WERI-Rb-1 (cell line): ENCODE data around the gene ACOXL.

Experiments used
- DNase-seq: peaks from one replicate; pipeline ENCODE4 v3.0.0-alpha.2; 2020
- H3K27ac ChIP-seq: fragments of 250-450 bp; sonication (Bioruptor Pico); 2 replicates; pipeline ENCODE4 v1.5.1; 2020; ENCODE audit warnings: mild to moderate bottlenecking, moderate library complexity
- H3K27me3 ChIP-seq: fragments of 250-450 bp; sonication (Bioruptor Pico); 2 replicates; pipeline ENCODE4 v1.5.1; 2021; ENCODE audit warnings: mild to moderate bottlenecking, low read depth, moderate library complexity; ENCODE audit not compliant: insufficient read depth, severe bottlenecking
- H3K36me3 ChIP-seq: fragments of 250-450 bp; sonication (Bioruptor Pico); 2 replicates; pipeline ENCODE4 v1.5.1; 2020; ENCODE audit warnings: mild to moderate bottlenecking, moderate library complexity
- H3K4me3 ChIP-seq: 2 replicates; pipeline ENCODE4 v1.5.1; 2011; ENCODE audit warnings: low read depth, mild to moderate bottlenecking, control low read depth, low read length
- H3K9me3 ChIP-seq: fragments of 250-450 bp; sonication (Bioruptor Pico); 2 replicates; pipeline ENCODE4 v1.5.1; 2021; ENCODE audit warnings: mild to moderate bottlenecking, moderate library complexity; ENCODE audit not compliant: severe bottlenecking
- TF ChIP-seq, protein P1 (sequence below): IDR thresholded peaks from 2 replicates; pipeline ENCODE4 v1.5.1; 2011; ENCODE audit warnings: low read depth, mild to moderate bottlenecking, control low read depth, inconsistent platforms, low read length

ACOXL gene

DNA sequence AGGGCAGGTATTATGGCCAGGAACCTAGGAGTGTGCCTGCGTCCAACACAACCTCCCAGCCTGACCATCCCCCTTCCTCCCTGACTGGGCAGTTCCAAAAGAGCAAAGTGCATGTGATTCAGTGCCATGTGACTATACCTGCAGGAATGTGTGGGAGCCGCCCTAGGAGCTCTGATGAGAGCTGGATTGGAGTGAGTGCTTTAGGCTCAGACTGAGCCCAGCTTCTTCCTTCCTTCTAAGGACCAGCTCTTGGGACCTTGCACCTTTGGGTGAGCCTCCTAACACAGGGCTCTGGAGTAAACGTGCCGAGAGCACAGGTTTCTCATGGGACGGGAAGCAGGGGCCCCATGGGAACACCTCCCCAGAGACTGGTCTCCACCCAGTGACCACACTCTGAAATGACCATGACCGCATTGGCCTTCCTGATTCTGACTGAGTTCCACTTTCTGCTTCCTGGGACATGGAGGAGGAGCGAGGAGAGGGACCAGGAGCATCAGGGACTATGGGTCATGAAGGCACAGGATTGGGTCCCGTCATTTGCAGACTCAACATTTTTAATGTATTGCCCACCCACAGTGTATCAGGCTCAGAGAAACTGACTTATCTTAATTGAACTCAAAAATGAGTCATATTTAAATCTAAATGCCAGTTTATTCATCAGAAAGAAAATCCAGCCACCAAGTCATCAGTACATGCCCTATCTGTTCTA, 300.5 kb downstream of the ACOXL start:
- peaks cover 82% of the 10 kb centered on the region for H3K27me3 ChIP-seq

DNA sequence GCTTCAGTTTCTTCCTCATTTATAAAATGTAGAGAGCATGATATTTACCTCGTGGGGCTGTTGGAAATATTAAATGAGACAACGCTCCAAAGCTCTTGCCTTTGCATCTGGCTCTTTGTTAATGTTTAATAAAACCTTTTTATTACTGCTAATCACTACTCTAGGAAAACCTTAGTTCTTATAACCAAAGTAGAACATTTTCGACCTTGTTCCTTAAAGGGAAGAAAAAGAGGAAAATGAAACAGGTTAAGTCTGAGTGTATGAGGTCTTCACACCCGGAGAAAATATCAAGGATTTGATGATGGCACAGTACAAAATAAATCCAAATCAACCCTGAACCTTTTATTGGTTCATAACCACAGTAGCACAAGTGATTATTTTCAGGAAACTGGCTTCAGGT, 301.8 kb downstream of the ACOXL start:
- H3K27me3 ChIP-seq: peaks cover 89% of the 10 kb centered on the region
- TF ChIP-seq, protein P1, sequence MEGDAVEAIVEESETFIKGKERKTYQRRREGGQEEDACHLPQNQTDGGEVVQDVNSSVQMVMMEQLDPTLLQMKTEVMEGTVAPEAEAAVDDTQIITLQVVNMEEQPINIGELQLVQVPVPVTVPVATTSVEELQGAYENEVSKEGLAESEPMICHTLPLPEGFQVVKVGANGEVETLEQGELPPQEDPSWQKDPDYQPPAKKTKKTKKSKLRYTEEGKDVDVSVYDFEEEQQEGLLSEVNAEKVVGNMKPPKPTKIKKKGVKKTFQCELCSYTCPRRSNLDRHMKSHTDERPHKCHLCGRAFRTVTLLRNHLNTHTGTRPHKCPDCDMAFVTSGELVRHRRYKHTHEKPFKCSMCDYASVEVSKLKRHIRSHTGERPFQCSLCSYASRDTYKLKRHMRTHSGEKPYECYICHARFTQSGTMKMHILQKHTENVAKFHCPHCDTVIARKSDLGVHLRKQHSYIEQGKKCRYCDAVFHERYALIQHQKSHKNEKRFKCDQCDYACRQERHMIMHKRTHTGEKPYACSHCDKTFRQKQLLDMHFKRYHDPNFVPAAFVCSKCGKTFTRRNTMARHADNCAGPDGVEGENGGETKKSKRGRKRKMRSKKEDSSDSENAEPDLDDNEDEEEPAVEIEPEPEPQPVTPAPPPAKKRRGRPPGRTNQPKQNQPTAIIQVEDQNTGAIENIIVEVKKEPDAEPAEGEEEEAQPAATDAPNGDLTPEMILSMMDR: no peak
- H3K36me3 ChIP-seq: no peaks in the 10 kb centered on the region
- no peaks in the 10 kb centered on the region for H3K9me3 ChIP-seq
- H3K4me3 ChIP-seq: no peak overlapping the region
- DNase-seq: no peak
- no peak overlapping the region for H3K27ac ChIP-seq

More for the DNA sequence above, 300.5 kb downstream of the ACOXL start:
- DNase-seq: no peak
- peaks cover 4% of the 10 kb centered on the region for H3K9me3 ChIP-seq
- H3K36me3 ChIP-seq: no peaks in the 10 kb centered on the region
- no peak overlapping the region for H3K27ac ChIP-seq
- TF ChIP-seq, protein P1: no peak
- no peak overlapping the region for H3K4me3 ChIP-seq

DNA sequence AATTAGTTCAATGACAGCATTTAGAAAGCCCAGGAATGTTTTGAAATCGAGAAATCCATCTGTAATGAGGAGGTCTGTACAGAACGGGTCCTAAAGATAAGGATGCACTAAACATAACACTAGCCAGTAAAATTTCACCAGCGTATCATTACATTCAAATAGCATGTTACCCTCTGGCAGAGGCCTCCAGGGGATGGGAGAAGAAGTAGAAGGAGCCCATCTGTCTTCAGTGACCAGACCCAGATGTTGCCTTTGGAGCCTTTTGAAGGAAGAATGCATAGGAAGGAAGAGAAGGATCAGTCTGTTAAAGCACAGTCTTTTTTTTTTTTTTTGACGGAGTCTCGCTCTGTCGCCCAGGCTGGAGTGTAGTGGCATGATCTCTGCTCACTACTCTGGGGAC, 302.2 kb downstream of the ACOXL start:
- peaks cover 89% of the 10 kb centered on the region for H3K27me3 ChIP-seq
- no peaks in the 10 kb centered on the region for H3K36me3 ChIP-seq
- TF ChIP-seq, protein P1: no peak
- DNase-seq: no peak
- H3K4me3 ChIP-seq: no peak overlapping the region
- H3K9me3 ChIP-seq: no peaks in the 10 kb centered on the region
- H3K27ac ChIP-seq: no peak overlapping the region

DNA sequence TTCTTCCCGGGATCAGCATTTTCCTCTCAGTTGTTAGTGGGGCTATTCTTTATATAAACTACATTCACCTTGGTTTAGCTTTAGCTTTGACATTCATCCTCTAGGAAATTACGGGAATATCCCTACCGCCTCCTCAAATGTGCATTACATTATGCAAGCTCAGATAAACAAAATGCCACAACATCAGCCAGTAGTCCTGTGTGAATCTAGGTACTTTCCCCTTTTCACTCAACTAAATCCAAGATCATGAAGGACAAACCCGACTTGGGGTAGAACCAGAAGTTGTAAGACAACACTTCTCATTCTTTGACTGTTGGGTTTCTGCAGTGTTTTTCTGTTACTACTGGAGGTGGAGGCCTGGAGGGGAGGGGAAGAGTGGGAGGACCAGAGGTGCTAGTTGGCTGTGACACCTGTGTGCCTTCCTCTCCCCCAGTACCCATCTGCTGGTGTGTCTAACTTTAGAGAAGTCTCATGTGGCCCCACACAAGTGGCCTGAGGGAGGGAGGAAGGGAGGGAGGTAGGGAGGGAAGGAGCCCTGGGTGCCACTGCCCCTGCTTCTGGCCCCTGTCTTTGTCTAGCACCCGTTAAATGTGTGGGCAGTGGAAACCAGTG, 303.6 kb downstream of the ACOXL start:
- peaks cover 95% of the 10 kb centered on the region for H3K27me3 ChIP-seq
- no peak for DNase-seq
- no peak overlapping the region for H3K4me3 ChIP-seq
- H3K27ac ChIP-seq: no peak overlapping the region
- no peaks in the 10 kb centered on the region for H3K9me3 ChIP-seq
- H3K36me3 ChIP-seq: no peaks in the 10 kb centered on the region
- TF ChIP-seq, protein P1: no peak

DNA sequence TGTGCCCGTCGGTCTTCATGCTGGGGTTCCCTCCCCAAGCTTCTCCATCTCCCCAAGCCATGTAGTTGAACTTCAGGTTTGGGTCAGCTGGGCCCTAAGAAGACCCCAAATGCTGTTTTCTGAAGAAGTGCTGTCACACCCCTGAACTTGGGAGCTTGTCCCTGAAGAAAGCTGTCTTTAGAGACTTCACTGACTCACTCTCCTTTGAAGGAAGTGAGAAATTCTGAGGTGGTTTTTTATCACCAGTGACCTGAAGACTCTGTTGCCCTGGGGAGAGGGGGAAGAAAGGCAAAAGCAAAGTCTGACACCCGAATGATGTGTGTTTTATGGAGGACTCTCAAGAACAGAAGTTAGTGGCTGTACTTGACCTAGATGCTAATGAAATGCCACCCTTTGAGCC, 304.8 kb downstream of the ACOXL start:
- H3K4me3 ChIP-seq: no peak overlapping the region
- H3K36me3 ChIP-seq: no peaks in the 10 kb centered on the region
- H3K9me3 ChIP-seq: no peaks in the 10 kb centered on the region
- TF ChIP-seq, protein P1: no peak
- no peak overlapping the region for H3K27ac ChIP-seq
- DNase-seq: no peak
- H3K27me3 ChIP-seq: peaks cover 95% of the 10 kb centered on the region
